A549 (cell line): ENCODE measurements around the gene FMO2. TPM values are rescaled to one million over a fixed set of nuclear protein-coding genes. Genes with fewer than 3 reads are reported as not detected.

ENCODE experiments used
- ATAC-seq, 2 experiments: fragments of 200-7000 bp in 1 of 2; fragments of >200 bp in 1 of 2; cut with Nextera tagmentation in 1 of 2; cut with Tn5 transposase in 1 of 2; 3 replicates each; pipeline versions ENCODE4 v1.8.0 to v1.9.1; 2018 to 2020; ENCODE audit warnings: mild to moderate bottlenecking in 1 of 2, moderate library complexity in 1 of 2
- CTCF ChIA-PET: fragments of 300-600 bp; sonication (Branson Sonifier 250); formaldehyde crosslinking; extraction: SDS; loops from one replicate; lab custom pipeline; 2021; ENCODE audit warnings: antibody characterized with exemption, inconsistent platforms; lab: Yijun Ruan, JAX
- POLR2A ChIA-PET: fragments of 350-600 bp; formaldehyde crosslinking; extraction: SDS; loops from one replicate; lab custom pipeline; 2021; ENCODE audit warnings: antibody characterized with exemption, inconsistent platforms; lab: Yijun Ruan, JAX
- DNase-seq, 2 experiments: peaks; one replicate each; pipeline versions ENCODE4 v3.0.0 to v3.0.0-alpha.2; 2011 to 2016; ENCODE audit warnings: low read depth in 1 of 2, low spot score in 1 of 2
- FAIRE-seq: peaks from 2 replicates; lab custom pipeline; 2011; peaks lifted over from hg19 to GRCh38; lab: Jason Lieb, UNC
- H3K27ac ChIP-seq, 2 experiments: fragments of >200 bp; sonication (Bioruptor Twin); formaldehyde crosslinking; 3 replicates each; pipeline ENCODE4 v1.5.1; 2016 to 2017
- H3K4me1 ChIP-seq: fragments of >200 bp; sonication (Bioruptor Twin); formaldehyde crosslinking; 3 replicates; pipeline ENCODE4 v1.6.1; 2016
- H3K4me2 ChIP-seq: fragments of >200 bp; sonication (Bioruptor Twin); formaldehyde crosslinking; 3 replicates; pipeline ENCODE4 v1.6.1; 2016
- H3K4me3 ChIP-seq: fragments of >200 bp; sonication (Bioruptor Twin); formaldehyde crosslinking; 3 replicates; pipeline ENCODE4 v1.5.1; 2016
- H3K9me3 ChIP-seq: fragments of >200 bp; sonication (Bioruptor Twin); formaldehyde crosslinking; 3 replicates; pipeline ENCODE4 v1.6.1; 2016
- BHLHE40 ChIP-seq: IDR thresholded peaks from 2 replicates; pipeline ENCODE4 v1.6.1; 2012; ENCODE audit warnings: low read depth, low read length, inconsistent platforms
- EHMT2 ChIP-seq: fragments of 200-600 bp; sonication (generic); IDR thresholded peaks from 2 replicates; pipeline ENCODE4 v1.6.1; 2016; ENCODE audit warnings: antibody characterized with exemption, low read depth, mild to moderate bottlenecking, moderate library complexity
- EP300 ChIP-seq, 2 experiments: fragments of >200 bp; sonication (Bioruptor Twin); formaldehyde crosslinking; IDR thresholded peaks; 2 replicates in 1 of 2; 3 replicates in 1 of 2; pipeline ENCODE4 v1.6.1; 2016 to 2017
- ESRRA ChIP-seq: fragments of 150-350 bp; IDR thresholded peaks from 2 replicates; pipeline ENCODE4 v1.6.1; 2014; ENCODE audit warnings: mild to moderate bottlenecking, low read length, borderline replicate concordance
- GATA3 ChIP-seq: IDR thresholded peaks from 2 replicates; pipeline ENCODE4 v1.6.1; 2012; ENCODE audit warnings: borderline replicate concordance
- HDAC2 ChIP-seq: fragments of 200-600 bp; sonication (generic); IDR thresholded peaks from 2 replicates; pipeline ENCODE4 v1.6.1; 2016
- HEYL ChIP-seq: fragments of 250-450 bp; sonication (Bioruptor Pico); IDR thresholded peaks from 2 replicates; pipeline ENCODE4 v1.8.0; 2021; ENCODE audit warnings: mild to moderate bottlenecking, moderate library complexity
- JUNB ChIP-seq: fragments of >200 bp; sonication (Bioruptor Twin); formaldehyde crosslinking; IDR thresholded peaks from 2 replicates; pipeline ENCODE4 v1.6.1; 2016
- KDM1A ChIP-seq: fragments of 200-600 bp; sonication (generic); IDR thresholded peaks from 2 replicates; pipeline ENCODE4 v1.6.1; 2016; ENCODE audit warnings: low read depth, mild to moderate bottlenecking
- MAFK ChIP-seq: fragments of 450-650 bp; IDR thresholded peaks from 2 replicates; pipeline ENCODE4 v1.6.1; 2014; ENCODE audit not compliant: partially characterized antibody
- NR3C1 ChIP-seq: fragments of >200 bp; sonication (Bioruptor Twin); formaldehyde crosslinking; IDR thresholded peaks from 3 replicates; pipeline ENCODE4 v1.6.1; 2017
- RAD21 ChIP-seq, 2 experiments: fragments of >200 bp in 1 of 2; sonication (Bioruptor Twin) in 1 of 2; formaldehyde crosslinking in 1 of 2; IDR thresholded peaks in 1 of 2; conservative IDR thresholded peaks in 1 of 2; 2 replicates in 1 of 2; 3 replicates in 1 of 2; pipeline ENCODE4 v1.6.1; 2012 to 2018; ENCODE audit warnings: inconsistent platforms in 1 of 2
- RCOR1 ChIP-seq: fragments of 150-350 bp; IDR thresholded peaks from 2 replicates; pipeline ENCODE4 v1.6.1; 2014; ENCODE audit warnings: antibody characterized with exemption, low read length, low read depth
- TFCP2L1 ChIP-seq: fragments of 250-450 bp; sonication (Bioruptor Pico); IDR thresholded peaks from 2 replicates; pipeline ENCODE4 v1.5.0; 2021; ENCODE audit warnings: mild to moderate bottlenecking
- TP53 ChIP-seq: fragments of 250-450 bp; sonication (Bioruptor Pico); IDR thresholded peaks from 2 replicates; pipeline ENCODE4 v1.5.0; 2021; ENCODE audit warnings: mild to moderate bottlenecking, moderate library complexity
- USF2 ChIP-seq: fragments of 450-650 bp; IDR thresholded peaks from 2 replicates; pipeline ENCODE4 v1.6.1; 2014; ENCODE audit warnings: antibody characterized with exemption
- ZSCAN20 ChIP-seq: fragments of 250-450 bp; sonication (Bioruptor Pico); IDR thresholded peaks from 2 replicates; pipeline ENCODE4 v1.8.0; 2022; ENCODE audit warnings: mild to moderate bottlenecking, moderate library complexity
- WGBS: methylation state at CpG from one replicate; pipeline ENCODE4 v1.1.6; 2017; ENCODE audit errors: missing lambda C conversion rate; 5-methylcytosine and 5-hydroxymethylcytosine counted together
- polyA plus RNA-seq, 4 experiments: library from polyadenylated mRNA; depleted of rRNA in 3 of 4; stranded (reverse); fragments of >200 nt; fragmentation: RNase III in 1 of 4; extraction: RNeasy Plus Mini Kit Qiagen cat#74134 plus additional on column Dnase treatment in 1 of 4; gene quantifications; 2 replicates in 3 of 4; 3 replicates in 1 of 4; pipeline ENCODE4 v1.2.3, GENCODE V29; 2011 to 2017
- TF ChIP-seq, protein P1 (sequence below): IDR thresholded peaks from 2 replicates; pipeline ENCODE4 v1.6.1; 2012
- TF ChIP-seq, protein P2 (sequence below): fragments of 250-450 bp; sonication (Bioruptor Pico); IDR thresholded peaks from 2 replicates; pipeline ENCODE4 v1.5.0; 2020; ENCODE audit warnings: low read depth, mild to moderate bottlenecking, moderate library complexity
- TF ChIP-seq, protein P3 (sequence below): fragments of 200-600 bp; sonication (generic); IDR thresholded peaks from 2 replicates; pipeline ENCODE4 v1.6.1; 2016; ENCODE audit warnings: antibody characterized with exemption, mild to moderate bottlenecking, moderate library complexity
- TF ChIP-seq, protein P4 (sequence below): fragments of 250-450 bp; sonication (Bioruptor Pico); IDR thresholded peaks from 2 replicates; pipeline ENCODE4 v1.5.0; 2021; ENCODE audit warnings: mild to moderate bottlenecking, moderate library complexity, borderline replicate concordance

The FMO2 gene
- polyA plus RNA-seq, 2 of the 4 experiments (the other 2 are of a cell fraction), result not detected

- ATAC-seq (no peak), DNase-seq (no peak), FAIRE-seq (no peak)
- Histone ChIP-seq H3K27ac (no peak overlapping the region), H3K9me3 (no peaks in the 10 kb centered on the region), H3K4me3 (no peak overlapping the region), H3K4me1 (peaks cover 4% of the 10 kb centered on the region; the same call in 1 of the 3 replicates), H3K4me2 (no peak overlapping the region)
- ChIA-PET POLR2A (no interaction called here), CTCF (interaction anchor here (1.5 to 2.4 kb wide), 4 partner anchors 11 to 55 kb away, joined by 3 to 10 read pairs (median 5); partner anchors contain the start of genes FMO1 and FMO4)
- TF ChIP-seq, protein P1, sequence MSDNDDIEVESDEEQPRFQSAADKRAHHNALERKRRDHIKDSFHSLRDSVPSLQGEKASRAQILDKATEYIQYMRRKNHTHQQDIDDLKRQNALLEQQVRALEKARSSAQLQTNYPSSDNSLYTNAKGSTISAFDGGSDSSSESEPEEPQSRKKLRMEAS, result no peak
- no peak for TF ChIP-seq GATA3
- TF ChIP-seq, protein P2, sequence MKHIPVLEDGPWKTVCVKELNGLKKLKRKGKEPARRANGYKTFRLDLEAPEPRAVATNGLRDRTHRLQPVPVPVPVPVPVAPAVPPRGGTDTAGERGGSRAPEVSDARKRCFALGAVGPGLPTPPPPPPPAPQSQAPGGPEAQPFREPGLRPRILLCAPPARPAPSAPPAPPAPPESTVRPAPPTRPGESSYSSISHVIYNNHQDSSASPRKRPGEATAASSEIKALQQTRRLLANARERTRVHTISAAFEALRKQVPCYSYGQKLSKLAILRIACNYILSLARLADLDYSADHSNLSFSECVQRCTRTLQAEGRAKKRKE, result no peak
- no peak for TF ChIP-seq BHLHE40
- TF ChIP-seq, protein P3, sequence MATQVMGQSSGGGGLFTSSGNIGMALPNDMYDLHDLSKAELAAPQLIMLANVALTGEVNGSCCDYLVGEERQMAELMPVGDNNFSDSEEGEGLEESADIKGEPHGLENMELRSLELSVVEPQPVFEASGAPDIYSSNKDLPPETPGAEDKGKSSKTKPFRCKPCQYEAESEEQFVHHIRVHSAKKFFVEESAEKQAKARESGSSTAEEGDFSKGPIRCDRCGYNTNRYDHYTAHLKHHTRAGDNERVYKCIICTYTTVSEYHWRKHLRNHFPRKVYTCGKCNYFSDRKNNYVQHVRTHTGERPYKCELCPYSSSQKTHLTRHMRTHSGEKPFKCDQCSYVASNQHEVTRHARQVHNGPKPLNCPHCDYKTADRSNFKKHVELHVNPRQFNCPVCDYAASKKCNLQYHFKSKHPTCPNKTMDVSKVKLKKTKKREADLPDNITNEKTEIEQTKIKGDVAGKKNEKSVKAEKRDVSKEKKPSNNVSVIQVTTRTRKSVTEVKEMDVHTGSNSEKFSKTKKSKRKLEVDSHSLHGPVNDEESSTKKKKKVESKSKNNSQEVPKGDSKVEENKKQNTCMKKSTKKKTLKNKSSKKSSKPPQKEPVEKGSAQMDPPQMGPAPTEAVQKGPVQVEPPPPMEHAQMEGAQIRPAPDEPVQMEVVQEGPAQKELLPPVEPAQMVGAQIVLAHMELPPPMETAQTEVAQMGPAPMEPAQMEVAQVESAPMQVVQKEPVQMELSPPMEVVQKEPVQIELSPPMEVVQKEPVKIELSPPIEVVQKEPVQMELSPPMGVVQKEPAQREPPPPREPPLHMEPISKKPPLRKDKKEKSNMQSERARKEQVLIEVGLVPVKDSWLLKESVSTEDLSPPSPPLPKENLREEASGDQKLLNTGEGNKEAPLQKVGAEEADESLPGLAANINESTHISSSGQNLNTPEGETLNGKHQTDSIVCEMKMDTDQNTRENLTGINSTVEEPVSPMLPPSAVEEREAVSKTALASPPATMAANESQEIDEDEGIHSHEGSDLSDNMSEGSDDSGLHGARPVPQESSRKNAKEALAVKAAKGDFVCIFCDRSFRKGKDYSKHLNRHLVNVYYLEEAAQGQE, result no peak
- TF ChIP-seq HDAC2, result no peak
- TF ChIP-seq ESRRA, result no peak
- TF ChIP-seq, protein P4, sequence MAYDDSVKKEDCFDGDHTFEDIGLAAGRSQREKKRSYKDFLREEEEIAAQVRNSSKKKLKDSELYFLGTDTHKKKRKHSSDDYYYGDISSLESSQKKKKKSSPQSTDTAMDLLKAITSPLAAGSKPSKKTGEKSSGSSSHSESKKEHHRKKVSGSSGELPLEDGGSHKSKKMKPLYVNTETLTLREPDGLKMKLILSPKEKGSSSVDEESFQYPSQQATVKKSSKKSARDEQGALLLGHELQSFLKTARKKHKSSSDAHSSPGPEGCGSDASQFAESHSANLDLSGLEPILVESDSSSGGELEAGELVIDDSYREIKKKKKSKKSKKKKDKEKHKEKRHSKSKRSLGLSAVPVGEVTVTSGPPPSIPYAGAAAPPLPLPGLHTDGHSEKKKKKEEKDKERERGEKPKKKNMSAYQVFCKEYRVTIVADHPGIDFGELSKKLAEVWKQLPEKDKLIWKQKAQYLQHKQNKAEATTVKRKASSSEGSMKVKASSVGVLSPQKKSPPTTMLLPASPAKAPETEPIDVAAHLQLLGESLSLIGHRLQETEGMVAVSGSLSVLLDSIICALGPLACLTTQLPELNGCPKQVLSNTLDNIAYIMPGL (CRISPR knock-in tag), result no peak
- TF ChIP-seq RCOR1, result no peak
- no peak for TF ChIP-seq KDM1A
- TF ChIP-seq TFCP2L1 (CRISPR knock-in tag), result no peak
- no peak for TF ChIP-seq RAD21 (conservative IDR thresholded peaks at IDR 0.05 in 1 of 2, IDR thresholded peaks at IDR 0.05 in 1 of 2)
- WGBS, result 67% methylated on average over 3 of the region's 3 CpGs
Measured at GRCh38 chr1:171258429-171258828, 73.3 kb downstream of the FMO2 start.

GRCh38 chr1:171258943-171259342, 73.8 kb downstream of the FMO2 start:
- H3K9me3 ChIP-seq, result no peaks in the 10 kb centered on the region
- ATAC-seq (no peak), FAIRE-seq (no peak), DNase-seq (no peak)
- H3K4me3 ChIP-seq, result no peak overlapping the region
- 22% methylated on average over 2 of the region's 2 CpGs for WGBS
- no peak overlapping the region for H3K27ac ChIP-seq
- no peak overlapping the region for H3K4me2 ChIP-seq
- H3K4me1 ChIP-seq, result peaks cover 4% of the 10 kb centered on the region; the same call in 1 of the 3 replicates
- TF ChIP-seq MAFK (no peak), USF2 (no peak), EHMT2 (no peak), ZSCAN20 (CRISPR knock-in tag) (no peak), HEYL (CRISPR knock-in tag) (no peak), GATA3 (no peak), HDAC2 (no peak), JUNB (no peak), NR3C1 (no peak), EP300 (IDR thresholded peaks at IDR 0.05) (no peak), TP53 (no peak)
- TF ChIP-seq, protein P3, result no peak
- ChIA-PET CTCF (interaction anchor here (1.5 to 2.4 kb wide), 3 partner anchors 11 to 55 kb away, joined by 3 to 10 read pairs (median 4); partner anchors contain the start of genes FMO1 and FMO4), POLR2A (no interaction called here)
